ENCODE results near the gene AEBP2.
"Not testable (repeated sequence)": the region's sequence is repeated elsewhere in the genome, so short reads cannot be mapped to it uniquely, and the experiment has no call there.

GRCh38 chr12:19400649-19401285, 38.5 kb upstream of the AEBP2 start:
- TF ChIP-seq CTCF, POLR2AphosphoS5, EP300, POLR2A (IDR thresholded peaks at IDR 0.05): not testable (repeated sequence)

Measured in suprapubic skin (tissue), 4 donors.